ENCODE results near the gene GLI1. TPM values are rescaled to one million over a fixed set of nuclear protein-coding genes. Genes with fewer than 3 reads are reported as not detected.
"Not testable (repeated sequence)": the region's sequence is repeated elsewhere in the genome, so short reads cannot be mapped to it uniquely, and the experiment has no call there.

GLI1 gene
- total and polyA plus RNA-seq, 4 donors = 0.74 to 5.7 (median 2.1) TPM

DNA sequence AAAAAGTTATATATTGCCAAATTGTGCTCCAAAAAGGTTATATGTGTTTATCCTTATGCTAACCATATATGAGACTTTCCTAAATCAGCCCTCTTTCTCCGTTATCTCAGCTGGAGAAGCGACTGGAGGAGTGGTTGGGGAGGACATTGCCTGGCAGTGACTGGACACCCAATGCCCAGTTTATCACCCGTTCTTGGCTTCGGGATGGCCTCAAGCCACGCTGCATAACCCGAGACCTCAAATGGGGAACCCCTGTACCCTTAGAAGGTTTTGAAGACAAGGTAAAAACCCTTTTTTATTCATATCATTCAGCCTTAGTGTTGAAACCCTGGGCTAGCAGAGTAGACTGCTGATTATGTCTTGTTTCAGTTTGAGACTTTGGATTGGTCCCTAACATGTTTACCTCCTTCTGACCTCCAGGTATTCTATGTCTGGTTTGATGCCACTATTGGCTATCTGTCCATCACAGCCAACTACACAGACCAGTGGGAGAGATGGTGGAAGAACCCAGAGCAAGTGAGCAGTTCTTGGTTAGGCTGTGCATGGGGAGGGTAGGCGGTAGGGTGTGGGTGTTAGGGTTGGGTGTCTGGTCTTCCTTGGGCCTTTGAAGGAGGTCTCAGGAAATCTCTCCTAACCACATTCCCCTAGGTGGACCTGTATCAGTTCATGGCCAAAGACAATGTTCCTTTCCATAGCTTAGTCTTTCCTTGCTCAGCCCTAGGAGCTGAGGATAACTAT, 52.2 kb downstream of the GLI1 start:
- 96 to 97% methylated on average over 7 of the region's 7 CpGs for WGBS, 2 donors
- Histone ChIP-seq H3K36me3 (ENCODE audit: control insufficient read depth in 4 of 4, insufficient read depth in 4 of 4, low read length in 4 of 4) (peaks cover 23 to 44% (median 35%) of the 10 kb centered on the region in 4 donors), H3K4me1 (ENCODE audit: control insufficient read depth in 5 of 5, insufficient read depth in 5 of 5, low read length in 5 of 5) (no peaks in the 10 kb centered on the region), H3K4me3 (no peak overlapping the region), H3K27ac (ENCODE audit: low read depth in 1 of 2, low read length in 1 of 2) (no peak overlapping the region), H3K27me3 (ENCODE audit: control insufficient read depth in 3 of 3, insufficient read depth in 3 of 3, low read length in 2 of 3) (no peaks in the 10 kb centered on the region), H3K9me3 (ENCODE audit: control insufficient read depth in 4 of 4, insufficient read depth in 3 of 4, low read length in 3 of 4) (no peaks in the 10 kb centered on the region), H3K9ac (ENCODE audit: insufficient read depth in 1 of 2, low read length in 2 of 2) (no peak overlapping the region)
- ATAC-seq (ENCODE audit: insufficient read depth, low FRiP score) (no peak), DNase-seq (no peak)
- TF ChIP-seq, protein P1, sequence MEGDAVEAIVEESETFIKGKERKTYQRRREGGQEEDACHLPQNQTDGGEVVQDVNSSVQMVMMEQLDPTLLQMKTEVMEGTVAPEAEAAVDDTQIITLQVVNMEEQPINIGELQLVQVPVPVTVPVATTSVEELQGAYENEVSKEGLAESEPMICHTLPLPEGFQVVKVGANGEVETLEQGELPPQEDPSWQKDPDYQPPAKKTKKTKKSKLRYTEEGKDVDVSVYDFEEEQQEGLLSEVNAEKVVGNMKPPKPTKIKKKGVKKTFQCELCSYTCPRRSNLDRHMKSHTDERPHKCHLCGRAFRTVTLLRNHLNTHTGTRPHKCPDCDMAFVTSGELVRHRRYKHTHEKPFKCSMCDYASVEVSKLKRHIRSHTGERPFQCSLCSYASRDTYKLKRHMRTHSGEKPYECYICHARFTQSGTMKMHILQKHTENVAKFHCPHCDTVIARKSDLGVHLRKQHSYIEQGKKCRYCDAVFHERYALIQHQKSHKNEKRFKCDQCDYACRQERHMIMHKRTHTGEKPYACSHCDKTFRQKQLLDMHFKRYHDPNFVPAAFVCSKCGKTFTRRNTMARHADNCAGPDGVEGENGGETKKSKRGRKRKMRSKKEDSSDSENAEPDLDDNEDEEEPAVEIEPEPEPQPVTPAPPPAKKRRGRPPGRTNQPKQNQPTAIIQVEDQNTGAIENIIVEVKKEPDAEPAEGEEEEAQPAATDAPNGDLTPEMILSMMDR (IDR thresholded peaks at IDR 0.05; ENCODE audit: control extremely low read depth, extremely low read depth) = no peak

DNA sequence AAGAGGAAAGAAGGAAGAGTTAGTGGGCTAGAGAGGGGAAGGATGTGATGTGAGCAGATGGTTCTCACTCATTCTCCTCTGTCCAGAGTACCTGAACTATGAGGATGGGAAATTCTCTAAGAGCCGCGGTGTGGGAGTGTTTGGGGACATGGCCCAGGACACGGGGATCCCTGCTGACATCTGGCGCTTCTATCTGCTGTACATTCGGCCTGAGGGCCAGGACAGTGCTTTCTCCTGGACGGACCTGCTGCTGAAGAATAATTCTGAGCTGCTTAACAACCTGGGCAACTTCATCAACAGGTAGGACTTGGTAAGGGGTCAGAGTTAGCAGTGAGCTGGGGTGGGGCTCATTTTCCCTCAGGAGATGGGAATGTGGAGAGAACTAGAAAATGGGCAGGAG, 53.1 kb downstream of the GLI1 start:
- TF ChIP-seq, protein P1 (IDR thresholded peaks at IDR 0.05; ENCODE audit: control extremely low read depth, extremely low read depth) = no peak
- Histone ChIP-seq H3K9me3 (ENCODE audit: control insufficient read depth in 4 of 4, insufficient read depth in 3 of 4, low read length in 3 of 4) (no peaks in the 10 kb centered on the region), H3K4me3 (no peak overlapping the region), H3K27me3 (ENCODE audit: control insufficient read depth in 3 of 3, insufficient read depth in 3 of 3, low read length in 2 of 3) (no peaks in the 10 kb centered on the region), H3K36me3 (ENCODE audit: control insufficient read depth in 4 of 4, insufficient read depth in 4 of 4, low read length in 4 of 4) (peaks cover 23 to 50% (median 39%) of the 10 kb centered on the region in 4 donors), H3K9ac (ENCODE audit: insufficient read depth in 1 of 2, low read length in 2 of 2) (no peak overlapping the region), H3K27ac (ENCODE audit: low read depth in 1 of 2, low read length in 1 of 2) (no peak overlapping the region), H3K4me1 (ENCODE audit: control insufficient read depth in 5 of 5, insufficient read depth in 5 of 5, low read length in 5 of 5) (peaks cover 0 to 2% (median 0%) of the 10 kb centered on the region in 5 donors)
- 93 to 96% methylated on average over 6 of the region's 6 CpGs for WGBS, 2 donors
- no peak for ATAC-seq (ENCODE audit: insufficient read depth, low FRiP score)
- DNase-seq = no peak

DNA sequence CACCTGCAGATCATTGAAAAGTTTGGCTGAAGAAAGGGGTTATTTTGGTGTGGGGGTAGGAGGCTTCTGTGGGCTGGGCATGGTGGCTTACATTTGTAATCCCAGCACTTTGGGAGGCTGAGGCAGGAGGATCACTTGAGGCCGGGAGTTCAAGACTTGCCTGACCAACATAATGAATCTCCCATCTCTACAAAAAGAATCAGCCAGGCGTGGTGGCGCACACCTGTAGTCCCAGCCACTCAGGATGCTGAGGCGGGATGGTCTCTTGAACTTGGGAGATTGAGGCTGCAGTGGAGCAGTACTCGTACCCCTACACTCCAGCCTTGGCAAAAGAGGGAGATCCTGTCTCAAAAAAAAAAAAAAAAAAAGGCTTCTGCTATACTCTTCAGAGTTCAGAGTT, 53.7 kb downstream of the GLI1 start:
- Histone ChIP-seq H3K36me3 (ENCODE audit: control insufficient read depth in 4 of 4, insufficient read depth in 4 of 4, low read length in 4 of 4) (peaks cover 25 to 51% (median 39%) of the 10 kb centered on the region in 4 donors), H3K27ac (ENCODE audit: low read depth in 1 of 2, low read length in 1 of 2) (no peak overlapping the region), H3K4me1 (ENCODE audit: control insufficient read depth in 5 of 5, insufficient read depth in 5 of 5, low read length in 5 of 5) (peaks cover 2 to 5% (median 4%) of the 10 kb centered on the region in 5 donors), H3K27me3 (ENCODE audit: control insufficient read depth in 3 of 3, insufficient read depth in 3 of 3, low read length in 2 of 3) (no peaks in the 10 kb centered on the region), H3K4me3 (no peak overlapping the region), H3K9ac (ENCODE audit: insufficient read depth in 1 of 2, low read length in 2 of 2) (no peak overlapping the region), H3K9me3 (ENCODE audit: control insufficient read depth in 4 of 4, insufficient read depth in 3 of 4, low read length in 3 of 4) (no peaks in the 10 kb centered on the region)
- no peak for DNase-seq
- WGBS, 2 donors = 97 to 99% methylated on average over 5 of the region's 5 CpGs
- no peak for ATAC-seq (ENCODE audit: insufficient read depth, low FRiP score)
- TF ChIP-seq, protein P1 (IDR thresholded peaks at IDR 0.05; ENCODE audit: control extremely low read depth, extremely low read depth) = no peak

DNA sequence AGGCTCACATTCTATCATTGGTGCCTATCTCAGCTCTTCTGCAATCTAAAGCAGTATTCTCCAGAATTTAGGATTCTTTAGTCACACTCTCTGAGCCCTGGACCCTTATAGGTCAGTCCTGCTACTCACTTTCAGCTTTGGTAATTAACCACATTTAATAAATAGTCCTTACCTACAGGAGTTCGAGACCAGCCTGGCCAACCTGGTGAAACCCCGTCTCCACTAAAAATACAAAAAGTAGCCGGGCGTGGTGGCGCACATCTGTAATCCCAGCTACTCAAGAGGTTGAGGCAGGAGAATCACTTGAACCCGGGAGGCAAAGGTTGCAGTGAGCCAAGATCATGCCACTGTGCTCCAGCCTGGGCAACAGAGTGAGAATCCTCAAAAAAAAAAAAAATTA, 54.1 kb downstream of the GLI1 start:
- H3K27me3 ChIP-seq (ENCODE audit: control insufficient read depth in 3 of 3, insufficient read depth in 3 of 3, low read length in 2 of 3); H3K9me3 ChIP-seq (ENCODE audit: control insufficient read depth in 4 of 4, insufficient read depth in 3 of 4, low read length in 3 of 4); H3K9ac ChIP-seq (ENCODE audit: insufficient read depth in 1 of 2, low read length in 2 of 2); ATAC-seq (ENCODE audit: insufficient read depth, low FRiP score); H3K4me1 ChIP-seq (ENCODE audit: control insufficient read depth in 5 of 5, insufficient read depth in 5 of 5, low read length in 5 of 5); H3K27ac ChIP-seq (ENCODE audit: low read depth in 1 of 2, low read length in 1 of 2); DNase-seq; H3K4me3 ChIP-seq: not testable (repeated sequence)
- 91 to 95% methylated on average over 6 of the region's 6 CpGs for whole genome bisulfite sequencing, 2 donors
- H3K36me3 ChIP-seq (ENCODE audit: control insufficient read depth in 4 of 4, insufficient read depth in 4 of 4, low read length in 4 of 4) = peaks cover 25 to 51% (median 39%) of the 10 kb centered on the region in 4 donors

DNA sequence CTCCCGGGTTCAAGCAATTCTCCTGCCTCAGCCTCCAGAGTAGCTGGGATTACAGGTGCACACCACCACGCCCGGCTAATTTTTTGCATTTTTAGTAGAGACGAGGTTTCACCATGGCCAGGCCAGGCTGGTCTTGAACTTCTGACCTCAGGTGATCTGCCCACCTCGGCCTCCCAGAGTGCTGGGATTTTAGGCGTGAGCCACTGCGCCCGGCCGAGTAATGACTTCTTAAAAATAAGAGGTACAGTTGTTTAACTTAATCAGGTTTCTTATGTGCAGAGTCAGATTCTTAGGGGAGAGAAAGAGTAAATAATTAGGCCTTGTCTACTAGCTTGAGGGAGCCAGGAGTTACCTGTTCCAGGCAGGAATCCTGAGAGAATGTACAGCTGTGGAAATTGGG, 54.7 kb downstream of the GLI1 start:
- H3K9me3 ChIP-seq (ENCODE audit: control insufficient read depth in 4 of 4, insufficient read depth in 3 of 4, low read length in 3 of 4); H3K27me3 ChIP-seq (ENCODE audit: control insufficient read depth in 3 of 3, insufficient read depth in 3 of 3, low read length in 2 of 3); H3K9ac ChIP-seq (ENCODE audit: insufficient read depth in 1 of 2, low read length in 2 of 2); DNase-seq; H3K27ac ChIP-seq (ENCODE audit: low read depth in 1 of 2, low read length in 1 of 2); H3K4me3 ChIP-seq; ATAC-seq (ENCODE audit: insufficient read depth, low FRiP score): not testable (repeated sequence)
- Histone ChIP-seq H3K4me1 (ENCODE audit: control insufficient read depth in 5 of 5, insufficient read depth in 5 of 5, low read length in 5 of 5) (peaks cover 4 to 14% (median 11%) of the 10 kb centered on the region in 5 donors), H3K36me3 (ENCODE audit: control insufficient read depth in 4 of 4, insufficient read depth in 4 of 4, low read length in 4 of 4) (peaks cover 25 to 51% (median 39%) of the 10 kb centered on the region in 4 donors)
- WGBS, 2 donors = 93 to 94% methylated on average over 9 of the region's 9 CpGs
